Nephron (organoid): ENCODE data around the gene OR8D4.

Experiments used
- H3K27ac Mint-ChIP-seq, 3 experiments: 2 replicates each; pipeline ENCODE4 v1.8.0; 2020; ENCODE audit warnings: mixed read lengths in 3 of 3, mild to moderate bottlenecking in 2 of 3, moderate library complexity in 1 of 3
- H3K27me3 Mint-ChIP-seq: 2 replicates; pipeline ENCODE4 v1.8.0; 2021; ENCODE audit warnings: low read depth, mild to moderate bottlenecking, moderate library complexity, mixed read lengths
- H3K36me3 Mint-ChIP-seq: 2 replicates; pipeline ENCODE4 v1.8.0; 2020; ENCODE audit warnings: low read depth, mixed read lengths
- H3K4me1 Mint-ChIP-seq: 2 replicates; pipeline ENCODE4 v1.8.0; 2020; ENCODE audit warnings: mixed read lengths
- H3K4me3 Mint-ChIP-seq, 3 experiments: 2 replicates each; pipeline ENCODE4 v1.8.0; 2020; ENCODE audit warnings: mild to moderate bottlenecking in 3 of 3, mixed read lengths in 3 of 3, moderate library complexity in 2 of 3
- H3K9me3 Mint-ChIP-seq: 2 replicates; pipeline ENCODE4 v1.8.0; 2020; ENCODE audit warnings: mixed read lengths
- TF ChIP-seq, protein P1 (sequence below), 3 experiments: fragments of 200-600 bp; sonication (generic); IDR thresholded peaks; one replicate each; pipeline ENCODE4 v1.5.0; 2021; ENCODE audit warnings: antibody characterized with exemption in 3 of 3; ENCODE audit not compliant: unreplicated experiment in 3 of 3

The OR8D4 gene

DNA sequence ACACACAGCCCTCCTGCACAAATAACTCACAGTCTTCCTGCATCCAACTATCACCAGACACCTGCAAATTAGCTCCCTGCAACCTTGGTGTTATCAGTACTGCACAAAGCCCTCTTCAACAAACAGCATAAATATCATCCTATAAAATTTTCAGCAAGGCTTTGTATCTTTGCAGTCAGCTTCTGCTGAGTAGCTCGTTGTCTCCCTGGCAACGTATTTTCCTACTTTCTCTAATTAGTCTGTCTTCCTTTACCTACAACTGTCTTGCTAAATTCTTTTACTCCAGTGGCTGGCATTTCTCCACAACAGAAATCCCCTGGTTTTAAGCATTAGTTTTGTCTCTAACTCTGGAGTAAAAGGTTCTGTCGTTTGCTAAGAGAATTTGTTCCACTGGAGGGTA lies 3.9 kb downstream of the OR8D4 start:
- Mint-ChIP-seq H3K27ac (no peak overlapping the region), H3K27me3 (no peaks in the 10 kb centered on the region), H3K36me3 (no peaks in the 10 kb centered on the region), H3K4me1 (peaks cover 5% of the 10 kb centered on the region), H3K9me3 (no peaks in the 10 kb centered on the region), H3K4me3 (no peak overlapping the region)
- TF ChIP-seq, protein P1, sequence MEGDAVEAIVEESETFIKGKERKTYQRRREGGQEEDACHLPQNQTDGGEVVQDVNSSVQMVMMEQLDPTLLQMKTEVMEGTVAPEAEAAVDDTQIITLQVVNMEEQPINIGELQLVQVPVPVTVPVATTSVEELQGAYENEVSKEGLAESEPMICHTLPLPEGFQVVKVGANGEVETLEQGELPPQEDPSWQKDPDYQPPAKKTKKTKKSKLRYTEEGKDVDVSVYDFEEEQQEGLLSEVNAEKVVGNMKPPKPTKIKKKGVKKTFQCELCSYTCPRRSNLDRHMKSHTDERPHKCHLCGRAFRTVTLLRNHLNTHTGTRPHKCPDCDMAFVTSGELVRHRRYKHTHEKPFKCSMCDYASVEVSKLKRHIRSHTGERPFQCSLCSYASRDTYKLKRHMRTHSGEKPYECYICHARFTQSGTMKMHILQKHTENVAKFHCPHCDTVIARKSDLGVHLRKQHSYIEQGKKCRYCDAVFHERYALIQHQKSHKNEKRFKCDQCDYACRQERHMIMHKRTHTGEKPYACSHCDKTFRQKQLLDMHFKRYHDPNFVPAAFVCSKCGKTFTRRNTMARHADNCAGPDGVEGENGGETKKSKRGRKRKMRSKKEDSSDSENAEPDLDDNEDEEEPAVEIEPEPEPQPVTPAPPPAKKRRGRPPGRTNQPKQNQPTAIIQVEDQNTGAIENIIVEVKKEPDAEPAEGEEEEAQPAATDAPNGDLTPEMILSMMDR (IDR thresholded peaks at IDR 0.05; ENCODE audit: unreplicated experiment in 3 of 3): no peak

GRCh38 chr11:123920943-123921342 lies 19.0 kb downstream of the OR8D4 start:
- TF ChIP-seq, protein P1 (IDR thresholded peaks at IDR 0.05; ENCODE audit: unreplicated experiment in 3 of 3): no peak
- Mint-ChIP-seq H3K9me3 (no peaks in the 10 kb centered on the region), H3K27ac (no peak overlapping the region), H3K4me3 (no peak overlapping the region), H3K27me3 (no peaks in the 10 kb centered on the region), H3K36me3 (no peaks in the 10 kb centered on the region), H3K4me1 (no peaks in the 10 kb centered on the region)

DNA sequence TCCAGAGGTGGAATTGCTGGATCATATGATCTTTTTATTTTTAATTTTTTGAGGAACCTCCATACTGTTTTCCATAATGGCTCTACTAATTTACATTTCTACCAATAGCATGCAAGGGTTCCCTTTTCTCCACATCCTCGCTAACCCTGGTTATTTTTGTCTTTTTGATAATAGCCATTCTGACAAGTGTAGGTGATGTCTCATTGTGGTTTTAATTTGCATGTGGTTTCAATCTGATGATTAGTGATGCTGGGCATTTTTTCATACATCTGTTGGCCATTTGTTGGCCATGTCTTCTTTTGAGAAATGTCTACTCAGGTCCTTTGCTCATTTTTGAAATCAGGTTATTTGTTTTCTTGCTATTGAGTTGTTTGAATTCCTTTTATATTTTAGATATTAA lies 22.1 kb downstream of the OR8D4 start:
- H3K4me3 Mint-ChIP-seq: no peak overlapping the region

GRCh38 chr11:123939317-123939716 lies 37.4 kb downstream of the OR8D4 start, which contains the start of gene OR4D5:
Gene OR4D5 (plus strand): TSS chr11:123939617. CDS start chr11:123939617, 0 bp downstream.
- Mint-ChIP-seq H3K4me1 (no peaks in the 10 kb centered on the region), H3K4me3 (no peak within 1 kb of the TSS), H3K36me3 (no peaks in the 10 kb centered on the region), H3K9me3 (no peaks in the 10 kb centered on the region), H3K27me3 (no peaks in the 10 kb centered on the region), H3K27ac (no peak within 1 kb of the TSS)
- TF ChIP-seq, protein P1 (IDR thresholded peaks at IDR 0.05; ENCODE audit: unreplicated experiment in 3 of 3): no peak

More for the DNA sequence above, 22.1 kb downstream of the OR8D4 start:
- no peaks in the 10 kb centered on the region for H3K4me1 Mint-ChIP-seq
- no peaks in the 10 kb centered on the region for H3K36me3 Mint-ChIP-seq
- H3K9me3 Mint-ChIP-seq: no peaks in the 10 kb centered on the region
- H3K27ac Mint-ChIP-seq: no peak overlapping the region
- TF ChIP-seq, protein P1 (IDR thresholded peaks at IDR 0.05; ENCODE audit: unreplicated experiment in 3 of 3): no peak
- H3K27me3 Mint-ChIP-seq: no peaks in the 10 kb centered on the region

- Mint-ChIP-seq H3K27me3 (peaks cover 7% of the 10 kb centered on the region), H3K27ac (no peak overlapping the region), H3K9me3 (no peaks in the 10 kb centered on the region), H3K4me1 (no peaks in the 10 kb centered on the region), H3K4me3 (no peak overlapping the region), H3K36me3 (no peaks in the 10 kb centered on the region)
- TF ChIP-seq, protein P1 (IDR thresholded peaks at IDR 0.05; ENCODE audit: unreplicated experiment in 3 of 3): no peak
Observed at GRCh38 chr11:123942413-123942812, 40.4 kb downstream of the OR8D4 start.

- no peaks in the 10 kb centered on the region for H3K36me3 Mint-ChIP-seq
- TF ChIP-seq, protein P1 (IDR thresholded peaks at IDR 0.05; ENCODE audit: unreplicated experiment in 3 of 3): no peak
- H3K4me3 Mint-ChIP-seq: no peak within 1 kb of the TSS
- H3K27me3 Mint-ChIP-seq: peaks cover 7% of the 10 kb centered on the region
- no peak within 1 kb of the TSS for H3K27ac Mint-ChIP-seq
- H3K9me3 Mint-ChIP-seq: no peaks in the 10 kb centered on the region
- no peaks in the 10 kb centered on the region for H3K4me1 Mint-ChIP-seq
Observed at GRCh38 chr11:123943738-123944137, 41.8 kb downstream of the OR8D4 start, which contains the start of gene OR6T1. Gene OR6T1 (minus strand): TSS chr11:123943838. CDS start chr11:123943838, 0 bp downstream.
